Measurements from ENCODE around the gene OLFM3. TPM values are rescaled to one million over a fixed set of nuclear protein-coding genes. Genes with fewer than 3 reads are reported as not detected.

The OLFM3 gene
- total and polyA plus RNA-seq, 10 of the 15 experiments (the other 5 are each of a cell fraction or from before 2014, with no cell fraction given), result 0.09 to 0.33 TPM; not detected in 8

- in situ Hi-C loops (cut with MboI), result no loop called here
- 5% methylated on average over 1 of the region's 1 CpG for WGBS (ENCODE audit: insufficient coverage, insufficient replicate concordance, low lambda C conversion rate, missing lambda C conversion rate)
- ChIA-PET POLR2A (no interaction called here), SMC1A (ENCODE audit: uncharacterized antibody, unreplicated experiment) (no interaction called here), CTCF (interaction anchor here (0.6 kb wide), 1 partner anchor 116 kb away, joined by 3 read pairs; no protein-coding TSS in a partner anchor), RAD21 (ENCODE audit: unreplicated experiment) (no interaction called here)
- DNase-seq (ENCODE audit: low read depth, low spot score) (no peak), FAIRE-seq (no peak), ATAC-seq (no peak)
- Histone ChIP-seq H3K4me3 (no peak overlapping the region), H3K9ac (ENCODE audit: control insufficient read depth, insufficient read depth, low read length) (no peak overlapping the region), H3K9me3 (replicated peaks; ENCODE audit: control insufficient read depth, insufficient read depth, low read length) (no peaks in the 10 kb centered on the region), H3K4me1 (ENCODE audit: control insufficient read depth, insufficient read depth, low read length) (no peaks in the 10 kb centered on the region), H3K36me3 (ENCODE audit: control insufficient read depth in 2 of 2, insufficient read depth in 2 of 2, low read length in 1 of 2) (no peaks in the 10 kb centered on the region), H3K4me2 (ENCODE audit: control insufficient read depth, insufficient read depth) (no peak overlapping the region), H3K27me3 (replicated peaks in 1 of 2; ENCODE audit: control insufficient read depth in 2 of 2, insufficient read depth in 2 of 2, low read length in 1 of 2) (no peaks in the 10 kb centered on the region), H4K20me1 (ENCODE audit: control insufficient read depth, insufficient read depth) (no peaks in the 10 kb centered on the region), H2AFZ (ENCODE audit: control insufficient read depth, low read depth, low read length) (no peak overlapping the region), H3K79me2 (ENCODE audit: control insufficient read depth, insufficient read depth, low read length) (no peaks in the 10 kb centered on the region), H3K27ac (ENCODE audit: control insufficient read depth, insufficient read depth) (no peak overlapping the region)
- intact Hi-C loops (cut with micrococcal nuclease; ENCODE audit: unreplicated experiment), result no loop called here
- no TSS peak for BruUV-seq (replicated peaks)
- TF ChIP-seq LARP7 (IDR thresholded peaks at IDR 0.05) (no peak), ZNF592 (IDR thresholded peaks at IDR 0.05) (no peak), ZNF274 (IDR thresholded peaks at IDR 0.05; ENCODE audit: insufficient read depth, insufficient read length) (no peak), FOXM1 (IDR thresholded peaks at IDR 0.05; ENCODE audit: low read depth, low read length) (no peak), NFXL1 (IDR thresholded peaks at IDR 0.05; ENCODE audit: borderline replicate concordance) (no peak), SMAD1 (IDR thresholded peaks at IDR 0.05; ENCODE audit: low read depth, partially characterized antibody) (no peak), USF2 (IDR thresholded peaks at IDR 0.05; ENCODE audit: borderline replicate concordance, low read depth, low read length) (no peak), HDGF (IDR thresholded peaks at IDR 0.05) (no peak), BMI1 (IDR thresholded peaks at IDR 0.05; ENCODE audit: borderline replicate concordance) (no peak), RB1 (IDR thresholded peaks at IDR 0.05; ENCODE audit: borderline replicate concordance) (no peak), POLR2AphosphoS2 (IDR thresholded peaks at IDR 0.05; ENCODE audit: low read depth, low read length) (no peak), SREBF1 (IDR thresholded peaks at IDR 0.05; ENCODE audit: low read length) (no peak), NR2C2 (IDR thresholded peaks at IDR 0.05; ENCODE audit: borderline replicate concordance, control insufficient read depth, insufficient read length, low read depth) (no peak)
- TF ChIP-seq, protein P1, sequence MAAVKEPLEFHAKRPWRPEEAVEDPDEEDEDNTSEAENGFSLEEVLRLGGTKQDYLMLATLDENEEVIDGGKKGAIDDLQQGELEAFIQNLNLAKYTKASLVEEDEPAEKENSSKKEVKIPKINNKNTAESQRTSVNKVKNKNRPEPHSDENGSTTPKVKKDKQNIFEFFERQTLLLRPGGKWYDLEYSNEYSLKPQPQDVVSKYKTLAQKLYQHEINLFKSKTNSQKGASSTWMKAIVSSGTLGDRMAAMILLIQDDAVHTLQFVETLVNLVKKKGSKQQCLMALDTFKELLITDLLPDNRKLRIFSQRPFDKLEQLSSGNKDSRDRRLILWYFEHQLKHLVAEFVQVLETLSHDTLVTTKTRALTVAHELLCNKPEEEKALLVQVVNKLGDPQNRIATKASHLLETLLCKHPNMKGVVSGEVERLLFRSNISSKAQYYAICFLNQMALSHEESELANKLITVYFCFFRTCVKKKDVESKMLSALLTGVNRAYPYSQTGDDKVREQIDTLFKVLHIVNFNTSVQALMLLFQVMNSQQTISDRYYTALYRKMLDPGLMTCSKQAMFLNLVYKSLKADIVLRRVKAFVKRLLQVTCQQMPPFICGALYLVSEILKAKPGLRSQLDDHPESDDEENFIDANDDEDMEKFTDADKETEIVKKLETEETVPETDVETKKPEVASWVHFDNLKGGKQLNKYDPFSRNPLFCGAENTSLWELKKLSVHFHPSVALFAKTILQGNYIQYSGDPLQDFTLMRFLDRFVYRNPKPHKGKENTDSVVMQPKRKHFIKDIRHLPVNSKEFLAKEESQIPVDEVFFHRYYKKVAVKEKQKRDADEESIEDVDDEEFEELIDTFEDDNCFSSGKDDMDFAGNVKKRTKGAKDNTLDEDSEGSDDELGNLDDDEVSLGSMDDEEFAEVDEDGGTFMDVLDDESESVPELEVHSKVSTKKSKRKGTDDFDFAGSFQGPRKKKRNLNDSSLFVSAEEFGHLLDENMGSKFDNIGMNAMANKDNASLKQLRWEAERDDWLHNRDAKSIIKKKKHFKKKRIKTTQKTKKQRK (IDR thresholded peaks at IDR 0.05; ENCODE audit: low read depth, low read length), result no peak
These were observed 143.8 kb downstream of the OLFM3 start for GRCh38 chr1:101852936-101853335.

All from GM12878 (cell line).